ENCODE measurements around the gene KAZN.

DNA sequence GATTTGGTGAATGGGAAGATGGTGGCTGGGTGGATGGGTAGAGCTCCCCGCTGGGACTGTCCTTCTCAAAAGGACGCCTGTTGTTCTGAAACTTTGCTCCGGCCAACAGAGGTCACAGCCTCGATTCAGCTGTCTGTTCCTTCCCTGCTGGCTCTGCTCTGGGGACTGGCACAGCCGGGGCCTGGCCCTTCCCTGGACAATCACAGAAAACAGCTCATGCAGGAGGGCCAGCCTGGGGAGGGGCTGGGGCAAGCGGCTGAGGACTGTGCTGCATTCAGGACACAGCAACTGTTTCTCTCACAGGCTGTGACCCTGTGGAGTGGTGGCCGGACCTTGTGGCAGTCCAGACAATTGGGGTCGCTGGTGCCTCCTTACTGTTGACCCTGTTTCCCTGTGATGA is 444.4 kb downstream of the KAZN start:
- no peak for TF ChIP-seq CTCF (IDR thresholded peaks at IDR 0.05)
- TF ChIP-seq POLR2A (IDR thresholded peaks at IDR 0.05) = no peak

Data from body of pancreas (tissue), 4 donors.